HepG2 (cell line): ENCODE measurements around the gene STRN4. TPM values are rescaled to one million over a fixed set of nuclear protein-coding genes. Genes with fewer than 3 reads are reported as not detected.

Experiments
- CHD4 ChIP-seq: fragments of 200-600 bp; sonication (generic); IDR thresholded peaks from 2 replicates; pipeline ENCODE4 v1.7.0; 2017; ENCODE audit warnings: mild to moderate bottlenecking, low read length, borderline replicate concordance
- ERF ChIP-seq: IDR thresholded peaks from 2 replicates; pipeline ENCODE4 v1.6.1; 2018; ENCODE audit warnings: missing biosample characterization, missing genetic modification reagents
- FOXA1 ChIP-seq, 2 experiments: fragments of 450-650 bp in 1 of 2; sonication (generic) in 1 of 2; formaldehyde crosslinking in 1 of 2; IDR thresholded peaks; 2 replicates each; pipeline versions ENCODE4 v1.4.0 to v1.6.1; 2016 to 2020; ENCODE audit warnings: missing genetic modification reagents in 1 of 2
- GZF1 ChIP-seq: sonication (generic); formaldehyde crosslinking; IDR thresholded peaks from 2 replicates; pipeline ENCODE4 v1.5.1; 2020; ENCODE audit warnings: mild to moderate bottlenecking, missing genetic modification reagents
- HES4 ChIP-seq: sonication (generic); formaldehyde crosslinking; IDR thresholded peaks from 2 replicates; pipeline ENCODE4 v1.9.0; 2021; ENCODE audit warnings: mild to moderate bottlenecking, missing genetic modification reagents, borderline replicate concordance
- JDP2 ChIP-seq: sonication (generic); formaldehyde crosslinking; IDR thresholded peaks from 2 replicates; pipeline ENCODE4 v1.8.1; 2022; ENCODE audit warnings: missing genetic modification reagents, borderline replicate concordance
- KMT2A ChIP-seq: sonication (generic); formaldehyde crosslinking; IDR thresholded peaks from 2 replicates; pipeline ENCODE4 v1.4.0; 2020; ENCODE audit warnings: missing genetic modification reagents
- MAFF ChIP-seq: IDR thresholded peaks from 2 replicates; pipeline ENCODE4 v1.6.1; 2011; ENCODE audit warnings: low read depth, low read length, improper control_type of control experiment
- MXD3 ChIP-seq: IDR thresholded peaks from 2 replicates; pipeline ENCODE4 v1.6.1; 2016; ENCODE audit warnings: mild to moderate bottlenecking, missing biosample characterization, missing genetic modification reagents
- MXI1 ChIP-seq: IDR thresholded peaks from 3 replicates; pipeline ENCODE4 v1.6.1; 2012; ENCODE audit warnings: low read depth, low read length, inconsistent platforms, borderline replicate concordance
- RFX3 ChIP-seq: IDR thresholded peaks from 2 replicates; pipeline ENCODE4 v1.6.1; 2016; ENCODE audit warnings: missing biosample characterization, missing genetic modification reagents
- RXRB ChIP-seq: IDR thresholded peaks from 2 replicates; pipeline ENCODE4 v1.6.1; 2016; ENCODE audit warnings: borderline replicate concordance, missing genetic modification reagents, missing compliant biosample characterization
- TAF15 ChIP-seq: fragments of 200-400 bp; formaldehyde crosslinking; IDR thresholded peaks from one replicate; pipeline ENCODE4 v1.6.1; 2018; ENCODE audit warnings: mild to moderate bottlenecking, low read depth, low read length; ENCODE audit not compliant: poor library complexity, severe bottlenecking
- ZBTB7A ChIP-seq: sonication (generic); formaldehyde crosslinking; IDR thresholded peaks from 2 replicates; pipeline ENCODE4 v1.8.0; 2022; ENCODE audit warnings: mild to moderate bottlenecking, missing genetic modification reagents
- ZFYVE20 ChIP-seq: sonication (generic); formaldehyde crosslinking; IDR thresholded peaks from 2 replicates; pipeline ENCODE4 v1.8.0; 2023; ENCODE audit warnings: low read depth, mild to moderate bottlenecking, moderate library complexity, missing genetic modification reagents, borderline replicate concordance
- ZNF407 ChIP-seq: sonication (generic); formaldehyde crosslinking; IDR thresholded peaks from one replicate; pipeline ENCODE4 v1.5.1; 2020; ENCODE audit warnings: mild to moderate bottlenecking, missing genetic modification reagents; ENCODE audit errors: not compliant biosample characterization
- ZNF468 ChIP-seq: sonication (generic); formaldehyde crosslinking; IDR thresholded peaks from 2 replicates; pipeline ENCODE4 v1.8.0; 2022; ENCODE audit warnings: mild to moderate bottlenecking, moderate library complexity, missing genetic modification reagents
- ZNF556 ChIP-seq: sonication (generic); formaldehyde crosslinking; IDR thresholded peaks from 2 replicates; pipeline ENCODE4 v1.4.0; 2020; ENCODE audit warnings: mild to moderate bottlenecking, missing genetic modification reagents, borderline replicate concordance
- ZNF746 ChIP-seq: sonication (generic); formaldehyde crosslinking; IDR thresholded peaks from 2 replicates; pipeline ENCODE4 v1.8.0; 2022; ENCODE audit warnings: mild to moderate bottlenecking, missing genetic modification reagents
- ZNF83 ChIP-seq: sonication (generic); formaldehyde crosslinking; IDR thresholded peaks from 2 replicates; pipeline ENCODE4 v1.4.0; 2020; ENCODE audit warnings: missing genetic modification reagents, mild to moderate bottlenecking, borderline replicate concordance
- polyA plus RNA-seq, 8 experiments: library from polyadenylated mRNA; depleted of rRNA in 3 of 8; stranded (reverse) in 7 of 8; unstranded in 1 of 8; fragments of >200 nt; fragmentation: Illumina TruSeq in 4 of 8; extraction: Trizol in 4 of 8; gene quantifications; 2 replicates each; pipeline versions ENCODE4 v1.2.1 to v1.2.3, GENCODE V29; 2011 to 2016; ENCODE audit warnings: low read depth in 4 of 8, missing spikeins in 1 of 8, mixed read lengths in 1 of 8; ENCODE audit not compliant: insufficient read depth in 1 of 8
- total RNA-seq, 5 experiments: library from RNA; depleted of rRNA; stranded (reverse); fragments of >200 nt; fragmentation: Illumina TruSeq; extraction: Trizol; gene quantifications; 2 replicates each; pipeline ENCODE4 v1.2.3, GENCODE V29; 2016; ENCODE audit warnings: low read depth in 1 of 5
- TF ChIP-seq, protein P1 (sequence below): sonication (generic); formaldehyde crosslinking; IDR thresholded peaks from 2 replicates; pipeline ENCODE4 v1.5.0; 2020; ENCODE audit warnings: missing genetic modification reagents

Gene STRN4
- total and polyA plus RNA-seq, 2 of the 13 experiments (the other 11 are each of a cell fraction or from before 2014, with no cell fraction given) = 43.1 to 57.3 TPM

GRCh38 chr19:46786236-46787039, 40.2 kb upstream of the STRN4 start (continued):
- TF ChIP-seq ZNF83 (CRISPR knock-in tag) = no peak
- no peak for TF ChIP-seq FOXA1 (IDR thresholded peaks at IDR 0.05)
- TF ChIP-seq FOXA1 (CRISPR knock-in tag; IDR thresholded peaks at IDR 0.05) = no peak; the same call in 1 of the 2 replicates
- TF ChIP-seq MAFF = 0 out of 2 replicates have a peak, but pooled peaks have one; percentile 22
- peak; percentile 28; the same call in 1 of the 2 replicates for TF ChIP-seq KMT2A (CRISPR knock-in tag)
- TF ChIP-seq HES4 (CRISPR knock-in tag) = peak; percentile 61; the same call in 1 of the 2 replicates
- no peak for TF ChIP-seq ZNF746
- no peak for TF ChIP-seq CHD4
- TF ChIP-seq ZNF407 = no peak
- TF ChIP-seq RFX3 = no peak
- TF ChIP-seq ZBTB7A (CRISPR knock-in tag) = no peak
- no peak for TF ChIP-seq GZF1 (CRISPR knock-in tag)
- TF ChIP-seq ZNF556 (CRISPR knock-in tag) = no peak
- no peak for TF ChIP-seq ZNF468 (CRISPR knock-in tag)
- no peak for TF ChIP-seq TAF15
- TF ChIP-seq MXI1 = peak; percentile 11; the same call in 1 of the 3 replicates
- TF ChIP-seq MXD3 = no peak
- no peak for TF ChIP-seq ERF
- TF ChIP-seq, protein P1, sequence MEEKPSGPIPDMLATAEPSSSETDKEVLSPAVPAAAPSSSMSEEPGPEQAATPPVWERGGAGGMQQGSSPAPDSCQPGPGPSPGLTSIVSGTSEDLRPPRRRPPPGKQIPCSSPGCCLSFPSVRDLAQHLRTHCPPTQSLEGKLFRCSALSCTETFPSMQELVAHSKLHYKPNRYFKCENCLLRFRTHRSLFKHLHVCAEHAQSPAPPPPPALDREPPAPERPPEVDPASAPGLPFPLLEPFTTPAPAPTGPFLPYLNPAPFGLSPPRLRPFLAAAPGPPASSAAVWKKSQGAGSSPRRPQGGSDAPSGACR (CRISPR knock-in tag) = 0 out of 2 replicates have a peak, but pooled peaks have one; percentile 30
- TF ChIP-seq JDP2 = no peak
- no peak for TF ChIP-seq ZFYVE20
- no peak for TF ChIP-seq RXRB (CRISPR knock-in tag)
